MM.1S (cell line): ENCODE data around the gene APOL5.

Source experiments
- DNase-seq: peaks from one replicate; pipeline ENCODE4 v3.0.0-alpha.2; 2015
- H2AFZ ChIP-seq: fragments of 300-600 bp; sonication (generic); 2 replicates; pipeline ENCODE4 v1.6.0; 2016; ENCODE audit warnings: antibody characterized with exemption, low read length
- H3F3A ChIP-seq: fragments of 300-600 bp; sonication (generic); 2 replicates; pipeline ENCODE4 v1.6.1; 2016; ENCODE audit warnings: mild to moderate bottlenecking, antibody characterized with exemption, low read length, moderate library complexity, mixed read lengths; ENCODE audit not compliant: insufficient read depth
- H3K27ac ChIP-seq: fragments of 300-600 bp; sonication (generic); 2 replicates; pipeline ENCODE4 v1.5.1; 2016; ENCODE audit warnings: mild to moderate bottlenecking, low read length
- H3K27me3 ChIP-seq: fragments of 300-600 bp; sonication (generic); replicated peaks from 2 replicates; pipeline ENCODE4 v1.6.0; 2016; ENCODE audit warnings: low read length; ENCODE audit not compliant: insufficient read depth
- H3K36me3 ChIP-seq: fragments of 300-600 bp; sonication (generic); replicated peaks from 2 replicates; pipeline ENCODE4 v1.6.1; 2016; ENCODE audit warnings: mild to moderate bottlenecking, low read length, mixed read lengths; ENCODE audit not compliant: insufficient read depth
- H3K4me1 ChIP-seq: fragments of 300-600 bp; sonication (generic); 2 replicates; pipeline ENCODE4 v1.6.1; 2016; ENCODE audit warnings: low read length, mixed read lengths
- H3K4me2 ChIP-seq: fragments of 300-600 bp; sonication (generic); 2 replicates; pipeline ENCODE4 v1.6.0; 2016; ENCODE audit warnings: low read depth, low read length
- H3K4me3 ChIP-seq: fragments of 300-600 bp; sonication (generic); 2 replicates; pipeline ENCODE4 v1.5.1; 2016; ENCODE audit warnings: low read length, mixed read lengths
- H3K79me2 ChIP-seq: fragments of 300-600 bp; sonication (generic); 2 replicates; pipeline ENCODE4 v1.6.1; 2016; ENCODE audit warnings: mixed run types, low read length, mixed read lengths
- H3K9ac ChIP-seq: fragments of 300-600 bp; sonication (generic); 2 replicates; pipeline ENCODE4 v1.6.1; 2016; ENCODE audit warnings: low read length, mixed read lengths
- H3K9me2 ChIP-seq: fragments of 300-600 bp; sonication (generic); replicated peaks from 2 replicates; pipeline ENCODE4 v1.6.1; 2016; ENCODE audit warnings: mild to moderate bottlenecking, low read length, mixed read lengths; ENCODE audit not compliant: insufficient read depth
- H3K9me3 ChIP-seq: fragments of 300-600 bp; sonication (generic); replicated peaks from 2 replicates; pipeline ENCODE4 v1.6.1; 2016; ENCODE audit warnings: mild to moderate bottlenecking, low read length, mixed read lengths; ENCODE audit not compliant: insufficient read depth
- H4K20me1 ChIP-seq: fragments of 300-600 bp; sonication (generic); 2 replicates; pipeline ENCODE4 v1.6.1; 2016; ENCODE audit warnings: mild to moderate bottlenecking, low read length, moderate library complexity, mixed read lengths; ENCODE audit not compliant: insufficient read depth
- EZH2 ChIP-seq: fragments of 300-600 bp; sonication (generic); optimal IDR thresholded peaks from 2 replicates; pipeline ENCODE3; 2017; ENCODE audit warnings: low read depth, mild to moderate bottlenecking, antibody characterized with exemption, low read length, mixed read lengths
- EZH2phosphoT487 ChIP-seq: fragments of 300-600 bp; sonication (generic); IDR thresholded peaks from 2 replicates; pipeline ENCODE4 v1.6.1; 2018; ENCODE audit warnings: antibody characterized with exemption, low read length
- TF ChIP-seq, protein P1 (sequence below): fragments of 300-600 bp; sonication (generic); IDR thresholded peaks from 2 replicates; pipeline ENCODE4 v1.5.1; 2016; ENCODE audit warnings: antibody characterized with exemption, low read length, mixed read lengths

Gene APOL5

DNA sequence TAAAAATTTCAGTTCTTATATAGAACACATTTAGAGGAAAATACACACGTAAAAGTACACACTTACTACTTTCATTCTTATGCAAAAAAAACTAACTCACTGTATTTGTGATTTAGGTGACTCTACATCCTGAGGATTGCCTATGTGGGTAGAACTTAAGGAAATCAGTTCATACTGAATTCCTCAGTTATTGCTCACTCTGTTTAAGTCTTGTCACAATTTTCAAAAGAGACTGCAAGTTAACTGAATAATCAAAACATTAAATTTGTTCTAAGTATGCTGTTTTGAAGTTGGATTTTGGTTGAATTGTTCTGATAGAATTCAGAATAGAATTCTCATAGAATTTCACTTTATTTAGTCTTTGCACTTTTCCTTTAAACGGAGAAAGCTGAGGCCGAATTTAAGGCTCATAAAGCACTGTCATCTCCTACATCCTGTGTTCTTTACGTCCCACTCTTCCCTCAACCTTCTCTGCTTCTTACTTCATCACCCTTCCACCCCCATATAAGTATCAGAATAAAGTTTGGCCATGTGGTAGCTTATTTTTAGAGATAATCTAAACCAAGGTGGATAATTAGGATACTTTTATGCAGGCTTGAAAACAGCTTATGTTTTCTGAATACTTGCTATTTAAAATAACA is 59.8 kb downstream of the APOL5 start:
- Histone ChIP-seq H3F3A (no peaks in the 10 kb centered on the region), H3K4me1 (no peaks in the 10 kb centered on the region), H3K27ac (no peak overlapping the region), H3K27me3 (no peaks in the 10 kb centered on the region), H2AFZ (no peak overlapping the region), H3K9ac (no peak overlapping the region), H3K4me3 (no peak overlapping the region), H4K20me1 (no peaks in the 10 kb centered on the region), H3K9me2 (no peaks in the 10 kb centered on the region), H3K4me2 (no peak overlapping the region), H3K36me3 (peaks cover 4% of the 10 kb centered on the region; the same call in 1 of the 2 replicates), H3K79me2 (no peaks in the 10 kb centered on the region), H3K9me3 (no peaks in the 10 kb centered on the region)
- no peak for DNase-seq
- TF ChIP-seq EZH2, result no peak
- TF ChIP-seq, protein P1, sequence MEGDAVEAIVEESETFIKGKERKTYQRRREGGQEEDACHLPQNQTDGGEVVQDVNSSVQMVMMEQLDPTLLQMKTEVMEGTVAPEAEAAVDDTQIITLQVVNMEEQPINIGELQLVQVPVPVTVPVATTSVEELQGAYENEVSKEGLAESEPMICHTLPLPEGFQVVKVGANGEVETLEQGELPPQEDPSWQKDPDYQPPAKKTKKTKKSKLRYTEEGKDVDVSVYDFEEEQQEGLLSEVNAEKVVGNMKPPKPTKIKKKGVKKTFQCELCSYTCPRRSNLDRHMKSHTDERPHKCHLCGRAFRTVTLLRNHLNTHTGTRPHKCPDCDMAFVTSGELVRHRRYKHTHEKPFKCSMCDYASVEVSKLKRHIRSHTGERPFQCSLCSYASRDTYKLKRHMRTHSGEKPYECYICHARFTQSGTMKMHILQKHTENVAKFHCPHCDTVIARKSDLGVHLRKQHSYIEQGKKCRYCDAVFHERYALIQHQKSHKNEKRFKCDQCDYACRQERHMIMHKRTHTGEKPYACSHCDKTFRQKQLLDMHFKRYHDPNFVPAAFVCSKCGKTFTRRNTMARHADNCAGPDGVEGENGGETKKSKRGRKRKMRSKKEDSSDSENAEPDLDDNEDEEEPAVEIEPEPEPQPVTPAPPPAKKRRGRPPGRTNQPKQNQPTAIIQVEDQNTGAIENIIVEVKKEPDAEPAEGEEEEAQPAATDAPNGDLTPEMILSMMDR, result no peak
- TF ChIP-seq EZH2phosphoT487, result no peak
